ENCODE measurements around the gene MAP3K13.

Gene MAP3K13

DNA sequence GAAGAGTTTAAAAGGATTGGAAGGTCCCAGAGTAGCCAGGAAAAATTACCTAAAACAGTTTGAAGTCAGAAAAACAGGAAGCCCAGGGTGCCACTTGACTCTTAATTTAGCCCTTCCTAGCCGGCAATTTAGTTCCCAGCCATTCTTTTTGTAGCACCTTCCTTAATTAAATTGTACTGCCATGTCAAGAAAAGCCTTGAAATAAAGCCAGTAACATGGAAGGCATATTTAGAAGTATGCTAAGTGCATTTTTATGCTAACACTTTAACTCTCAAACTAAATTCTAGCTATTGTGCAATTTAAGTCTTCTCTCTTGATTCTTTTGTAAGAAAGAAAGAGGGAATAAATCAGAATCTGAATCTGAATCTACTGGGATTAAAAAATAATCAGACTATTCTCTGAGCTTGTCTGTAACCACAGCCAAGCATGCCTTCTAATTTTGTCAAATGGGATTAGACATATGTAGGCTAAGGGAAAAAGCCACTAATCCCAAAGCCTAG, 43.2 kb downstream of the MAP3K13 start:
- Histone ChIP-seq H3K79me2 (ENCODE audit: control insufficient read depth, low read length) (no peaks in the 10 kb centered on the region), H3K4me1 (ENCODE audit: control insufficient read depth, low read length) (no peaks in the 10 kb centered on the region)
- TF ChIP-seq, protein P1, sequence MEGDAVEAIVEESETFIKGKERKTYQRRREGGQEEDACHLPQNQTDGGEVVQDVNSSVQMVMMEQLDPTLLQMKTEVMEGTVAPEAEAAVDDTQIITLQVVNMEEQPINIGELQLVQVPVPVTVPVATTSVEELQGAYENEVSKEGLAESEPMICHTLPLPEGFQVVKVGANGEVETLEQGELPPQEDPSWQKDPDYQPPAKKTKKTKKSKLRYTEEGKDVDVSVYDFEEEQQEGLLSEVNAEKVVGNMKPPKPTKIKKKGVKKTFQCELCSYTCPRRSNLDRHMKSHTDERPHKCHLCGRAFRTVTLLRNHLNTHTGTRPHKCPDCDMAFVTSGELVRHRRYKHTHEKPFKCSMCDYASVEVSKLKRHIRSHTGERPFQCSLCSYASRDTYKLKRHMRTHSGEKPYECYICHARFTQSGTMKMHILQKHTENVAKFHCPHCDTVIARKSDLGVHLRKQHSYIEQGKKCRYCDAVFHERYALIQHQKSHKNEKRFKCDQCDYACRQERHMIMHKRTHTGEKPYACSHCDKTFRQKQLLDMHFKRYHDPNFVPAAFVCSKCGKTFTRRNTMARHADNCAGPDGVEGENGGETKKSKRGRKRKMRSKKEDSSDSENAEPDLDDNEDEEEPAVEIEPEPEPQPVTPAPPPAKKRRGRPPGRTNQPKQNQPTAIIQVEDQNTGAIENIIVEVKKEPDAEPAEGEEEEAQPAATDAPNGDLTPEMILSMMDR (IDR thresholded peaks at IDR 0.05; ENCODE audit: low read depth, low read length, poor library complexity, severe bottlenecking): no peak
- no peak for TF ChIP-seq EZH2phosphoT487 (IDR thresholded peaks at IDR 0.05; ENCODE audit: borderline replicate concordance, low read length)

DNA sequence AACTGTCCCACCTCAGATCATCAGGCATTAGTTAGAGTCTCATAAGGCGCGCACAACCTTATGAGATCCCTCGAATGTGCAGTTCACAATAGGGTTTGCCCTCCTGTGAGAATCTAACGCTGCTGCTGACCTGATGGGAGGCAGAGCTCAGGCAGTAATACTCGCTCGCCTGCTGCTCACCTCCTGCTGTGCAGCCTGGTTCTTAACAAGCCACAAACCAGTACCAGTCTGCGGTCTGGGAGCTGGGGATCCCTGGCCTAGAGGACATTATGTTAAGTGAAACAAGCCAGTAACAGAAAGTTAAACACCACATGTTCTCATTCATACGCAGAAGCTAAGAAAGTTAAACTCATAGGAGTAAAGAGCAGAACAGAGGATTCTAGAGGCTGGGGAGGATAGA, 47.0 kb downstream of the MAP3K13 start:
- TF ChIP-seq EZH2phosphoT487 (IDR thresholded peaks at IDR 0.05; ENCODE audit: borderline replicate concordance, low read length): no peak
- TF ChIP-seq, protein P1 (IDR thresholded peaks at IDR 0.05; ENCODE audit: low read depth, low read length, poor library complexity, severe bottlenecking): no peak
- H3K9me3 ChIP-seq (ENCODE audit: control insufficient read depth, insufficient read depth, low read length): no peaks in the 10 kb centered on the region
- H3K4me1 ChIP-seq (ENCODE audit: control insufficient read depth, low read length): no peaks in the 10 kb centered on the region
- no peaks in the 10 kb centered on the region for H4K20me1 ChIP-seq (ENCODE audit: control insufficient read depth, insufficient read depth, low read depth, low read length)
- H3K79me2 ChIP-seq (ENCODE audit: control insufficient read depth, low read length): no peaks in the 10 kb centered on the region
- peaks cover 12% of the 10 kb centered on the region for H3K27me3 ChIP-seq (ENCODE audit: control insufficient read depth, low read length)
- no peak overlapping the region for H3K4me3 ChIP-seq (ENCODE audit: low read length)
- H3K9me2 ChIP-seq (replicated peaks; ENCODE audit: control insufficient read depth, low read length): no peaks in the 10 kb centered on the region
- H3K4me2 ChIP-seq (ENCODE audit: low read length): no peak overlapping the region
- no peaks in the 10 kb centered on the region for H3K36me3 ChIP-seq (ENCODE audit: control insufficient read depth, low read length)
- H3K27ac ChIP-seq (ENCODE audit: low read depth, low read length): no peak overlapping the region
- no peaks in the 10 kb centered on the region for H3F3A ChIP-seq (ENCODE audit: control insufficient read depth, insufficient read depth)

More for the DNA sequence above, 43.2 kb downstream of the MAP3K13 start:
- Histone ChIP-seq H3K36me3 (ENCODE audit: control insufficient read depth, low read length) (no peaks in the 10 kb centered on the region), H3F3A (ENCODE audit: control insufficient read depth, insufficient read depth) (no peaks in the 10 kb centered on the region), H3K9me2 (replicated peaks; ENCODE audit: control insufficient read depth, low read length) (no peaks in the 10 kb centered on the region), H4K20me1 (ENCODE audit: control insufficient read depth, insufficient read depth, low read depth, low read length) (no peaks in the 10 kb centered on the region), H3K27me3 (ENCODE audit: control insufficient read depth, low read length) (peaks cover 22% of the 10 kb centered on the region), H3K4me3 (ENCODE audit: low read length) (no peak overlapping the region), H3K9me3 (ENCODE audit: control insufficient read depth, insufficient read depth, low read length) (no peaks in the 10 kb centered on the region), H3K4me2 (ENCODE audit: low read length) (no peak overlapping the region), H3K27ac (ENCODE audit: low read depth, low read length) (no peak overlapping the region)

DNA sequence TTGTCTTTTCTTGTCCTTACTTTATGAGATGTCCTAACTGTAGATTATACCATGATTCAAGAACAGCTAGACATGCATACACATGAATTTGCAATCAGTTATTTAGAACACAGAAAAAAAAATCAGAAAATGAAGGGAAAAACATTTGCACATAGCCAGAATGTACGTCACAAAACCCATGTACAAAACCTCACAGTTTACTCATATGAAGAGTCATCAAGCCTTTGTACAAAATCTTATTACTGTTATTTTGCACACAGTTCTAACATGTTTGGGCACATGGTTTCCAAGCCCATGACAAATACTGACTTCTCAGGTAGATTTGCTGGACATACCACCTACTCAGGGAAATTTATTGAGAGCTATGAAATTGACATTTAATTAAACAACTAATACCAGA, 48.2 kb downstream of the MAP3K13 start:
- TF ChIP-seq, protein P1 (IDR thresholded peaks at IDR 0.05; ENCODE audit: low read depth, low read length, poor library complexity, severe bottlenecking): no peak
- no peak for TF ChIP-seq EZH2phosphoT487 (IDR thresholded peaks at IDR 0.05; ENCODE audit: borderline replicate concordance, low read length)
- Histone ChIP-seq H3K9me2 (replicated peaks; ENCODE audit: control insufficient read depth, low read length) (no peaks in the 10 kb centered on the region), H3K4me1 (ENCODE audit: control insufficient read depth, low read length) (no peaks in the 10 kb centered on the region), H3K79me2 (ENCODE audit: control insufficient read depth, low read length) (no peaks in the 10 kb centered on the region), H3K4me3 (ENCODE audit: low read length) (no peak overlapping the region), H3K36me3 (ENCODE audit: control insufficient read depth, low read length) (no peaks in the 10 kb centered on the region), H3K27ac (ENCODE audit: low read depth, low read length) (no peak overlapping the region), H4K20me1 (ENCODE audit: control insufficient read depth, insufficient read depth, low read depth, low read length) (no peaks in the 10 kb centered on the region), H3K4me2 (ENCODE audit: low read length) (no peak overlapping the region), H3K27me3 (ENCODE audit: control insufficient read depth, low read length) (peaks cover 3% of the 10 kb centered on the region), H3F3A (ENCODE audit: control insufficient read depth, insufficient read depth) (no peaks in the 10 kb centered on the region), H3K9me3 (ENCODE audit: control insufficient read depth, insufficient read depth, low read length) (no peaks in the 10 kb centered on the region)

Measured in DOHH2 (cell line).